HG03520 (cell line): ENCODE measurements around the gene APBB2.
"Not testable (repeated sequence)": the region's sequence is repeated elsewhere in the genome, so short reads cannot be mapped to it uniquely, and the experiment has no call there.

Source experiments
- ATAC-seq: cut with Tn5 transposase; IDR thresholded peaks from one replicate; pipeline ENCODE4 v1.9.1; 2021; ENCODE audit warnings: mild to moderate bottlenecking, moderate library complexity; ENCODE audit not compliant: unreplicated experiment

The APBB2 gene

DNA sequence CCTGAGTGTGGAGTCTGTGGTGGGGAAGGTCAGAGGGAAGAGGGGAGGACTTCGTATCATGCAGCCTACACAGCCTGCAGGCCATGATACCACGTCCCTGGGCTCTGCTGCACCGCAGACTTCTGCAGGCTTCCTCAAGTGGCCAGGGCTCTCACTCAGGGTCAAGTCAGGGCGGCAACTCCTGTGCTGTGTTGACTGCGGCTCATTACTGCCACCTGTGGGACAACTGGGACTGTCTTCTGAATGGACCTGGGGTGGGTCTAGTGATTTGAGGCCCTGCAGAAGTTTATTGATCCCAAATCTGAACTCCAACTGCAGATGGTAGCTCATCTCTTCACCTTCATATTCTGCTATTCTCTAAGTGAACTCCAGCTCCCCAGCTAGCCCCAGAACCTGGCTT is 297.5 kb downstream of the APBB2 start:
- ATAC-seq, result peak; percentile 79

DNA sequence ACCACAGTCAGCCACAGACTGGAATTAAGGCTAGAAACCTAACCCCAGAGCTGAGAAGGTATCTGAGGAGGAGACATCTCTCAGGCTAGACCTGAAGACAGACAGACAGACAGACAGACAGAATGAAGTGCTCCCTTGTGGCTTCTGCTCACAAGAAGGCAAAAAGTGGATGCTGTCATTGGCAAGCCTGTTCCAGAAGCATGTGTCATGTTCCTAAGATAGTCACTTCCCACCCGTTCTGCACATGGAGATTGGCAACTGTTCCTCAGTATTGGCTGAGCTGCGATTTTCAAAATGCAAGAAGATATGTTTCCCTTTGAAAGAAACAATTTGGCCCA is 298.2 kb downstream of the APBB2 start:
- ATAC-seq, result no peak

DNA sequence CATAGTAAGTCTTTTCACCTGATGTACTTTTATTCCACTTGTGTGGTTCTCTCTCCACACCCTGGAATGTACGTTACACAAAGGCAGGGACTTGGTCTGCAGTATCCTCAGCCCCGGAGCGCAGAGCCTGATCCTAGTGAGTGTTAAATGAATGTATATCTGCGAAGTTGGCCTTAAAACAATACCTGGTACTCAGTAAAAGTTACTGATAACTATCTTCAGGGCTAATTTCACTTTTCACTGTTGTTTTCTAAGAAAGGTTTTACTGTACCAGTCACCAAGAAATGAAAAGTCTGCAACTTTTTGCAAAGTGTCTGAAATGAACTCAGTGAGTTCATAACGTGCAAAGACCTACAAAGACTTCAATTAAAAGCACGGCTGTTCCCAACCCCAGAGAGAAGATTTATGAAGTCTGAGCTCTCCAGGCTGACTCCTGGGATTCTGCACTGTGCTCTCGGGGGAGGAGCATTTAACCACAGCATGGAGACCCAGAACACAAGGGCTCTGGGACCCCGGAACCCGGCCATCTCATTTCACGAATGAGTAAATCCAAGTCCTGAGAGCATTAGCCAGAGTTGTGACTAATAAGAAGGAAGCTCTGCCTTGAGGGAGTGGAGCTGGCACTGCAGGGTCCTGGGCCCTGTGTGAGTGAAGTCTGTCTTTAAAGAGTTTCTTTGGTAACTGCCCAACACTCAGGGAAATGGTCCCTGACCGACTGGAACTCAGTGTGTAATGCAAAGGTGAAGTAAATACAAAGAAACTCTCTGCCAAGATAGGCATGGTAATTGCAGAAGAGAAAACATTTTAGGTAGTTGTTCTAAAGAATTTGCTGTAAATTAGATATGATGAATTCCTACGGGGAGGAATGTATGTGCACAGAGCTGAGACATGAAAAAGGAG is 298.8 kb downstream of the APBB2 start:
- no peak for ATAC-seq

DNA sequence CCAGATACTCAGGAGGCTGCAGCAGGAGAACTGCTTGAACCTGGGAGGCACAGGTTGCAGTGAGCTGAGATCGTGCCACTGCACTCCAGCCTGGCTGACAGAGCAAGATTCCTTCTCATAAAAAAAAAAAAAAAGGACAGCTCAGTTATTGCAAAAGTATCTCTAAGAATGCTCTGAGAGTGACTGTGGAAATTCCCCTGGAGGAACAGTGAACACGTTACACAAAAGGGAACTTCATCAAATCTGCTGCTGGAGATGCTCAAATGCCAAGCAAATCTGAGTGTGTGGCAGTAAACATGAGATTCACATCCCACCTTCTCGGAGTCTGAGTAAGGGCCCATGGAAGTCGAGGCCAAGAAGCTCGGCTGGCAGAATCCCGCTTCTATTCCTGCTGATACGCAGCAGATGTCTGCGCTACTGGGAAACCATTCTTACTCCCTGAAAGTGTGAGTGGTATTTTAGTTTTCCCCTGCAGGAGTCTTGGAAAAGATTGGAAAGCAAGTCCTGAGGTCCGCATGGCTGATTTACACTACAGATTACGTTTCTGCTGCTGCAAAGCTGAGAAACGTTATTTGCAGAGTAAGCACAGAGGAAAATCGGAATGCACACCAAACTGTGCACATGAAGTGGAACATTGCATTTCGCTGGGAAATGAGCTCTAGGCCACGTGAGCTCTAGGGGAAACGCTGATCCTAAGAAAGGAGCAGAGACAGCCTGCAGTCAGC is 301.7 kb downstream of the APBB2 start:
- no peak for ATAC-seq

DNA sequence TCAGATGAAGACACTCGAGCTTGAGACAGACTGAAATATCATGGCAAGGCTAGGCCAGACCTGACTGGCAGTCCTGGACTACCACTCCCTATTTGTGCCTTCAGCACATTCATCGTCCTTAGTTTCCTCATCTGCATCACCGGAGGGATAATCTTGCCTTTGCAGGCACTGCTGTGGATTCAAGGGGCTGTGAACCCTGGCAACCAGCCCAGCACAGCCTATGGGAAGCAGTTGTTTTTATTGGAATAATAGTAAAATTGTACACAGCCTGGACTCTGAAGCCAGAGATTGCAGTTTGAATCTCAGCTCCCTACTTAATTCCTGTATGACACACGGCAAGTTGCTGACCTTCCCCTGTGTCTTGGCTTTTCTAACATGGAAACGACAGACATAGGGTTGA is 303.6 kb downstream of the APBB2 start:
- ATAC-seq, result no peak

DNA sequence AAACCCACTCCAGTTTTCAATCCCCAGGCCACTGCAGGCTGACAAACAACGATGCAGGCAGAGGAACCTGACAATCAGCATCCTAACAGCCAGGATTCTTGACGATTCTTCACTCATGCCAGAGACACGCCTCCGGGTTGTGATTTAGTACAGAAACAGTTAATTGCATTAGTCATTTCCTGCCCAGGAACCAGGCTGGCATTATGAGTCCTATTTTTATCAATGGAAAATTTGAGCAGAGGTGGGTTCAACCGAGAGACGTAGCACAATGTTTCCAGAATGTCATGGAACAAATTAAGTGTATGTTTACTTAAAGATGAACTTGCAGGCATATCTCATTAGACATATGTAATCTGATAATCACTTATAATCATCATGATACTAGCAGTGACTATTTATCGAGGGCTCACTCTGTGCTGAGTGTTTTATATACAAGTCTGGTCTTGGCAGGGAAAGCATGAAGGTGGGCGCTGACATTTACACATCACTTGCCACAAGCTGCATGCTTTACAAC is 304.9 kb downstream of the APBB2 start:
- no peak for ATAC-seq

DNA sequence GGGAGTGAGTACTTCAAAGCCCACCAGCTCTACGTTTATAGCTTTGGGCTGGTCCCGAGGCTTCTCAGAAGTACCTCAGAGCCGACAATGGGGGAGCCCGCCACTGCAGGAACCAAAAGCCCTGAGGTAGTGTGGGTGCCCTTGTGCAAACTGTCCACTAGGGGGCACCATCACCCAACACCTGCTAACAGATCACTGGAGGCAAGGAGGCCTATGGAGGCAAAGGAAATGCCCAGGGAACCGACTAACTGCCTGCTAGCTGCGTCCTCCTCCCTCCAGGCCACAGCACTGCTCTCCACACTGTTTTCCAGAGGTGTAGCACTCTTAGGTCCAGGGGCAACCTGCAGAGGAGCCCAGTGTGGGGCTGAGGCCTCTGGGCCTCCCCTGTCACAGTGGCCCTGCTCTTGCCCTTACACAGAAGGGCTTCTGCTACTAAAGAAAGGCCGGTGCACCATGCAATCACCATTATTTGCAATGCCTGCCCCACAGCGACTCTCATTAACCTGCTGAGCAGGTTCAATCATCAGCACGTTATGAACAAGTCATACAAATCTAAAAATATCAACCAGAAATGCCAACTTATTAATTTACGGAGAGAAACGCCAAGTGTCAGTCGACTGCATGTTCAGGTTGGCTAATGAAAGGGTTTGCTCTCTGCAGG is 305.5 kb downstream of the APBB2 start:
- ATAC-seq, result peak; percentile 93

DNA sequence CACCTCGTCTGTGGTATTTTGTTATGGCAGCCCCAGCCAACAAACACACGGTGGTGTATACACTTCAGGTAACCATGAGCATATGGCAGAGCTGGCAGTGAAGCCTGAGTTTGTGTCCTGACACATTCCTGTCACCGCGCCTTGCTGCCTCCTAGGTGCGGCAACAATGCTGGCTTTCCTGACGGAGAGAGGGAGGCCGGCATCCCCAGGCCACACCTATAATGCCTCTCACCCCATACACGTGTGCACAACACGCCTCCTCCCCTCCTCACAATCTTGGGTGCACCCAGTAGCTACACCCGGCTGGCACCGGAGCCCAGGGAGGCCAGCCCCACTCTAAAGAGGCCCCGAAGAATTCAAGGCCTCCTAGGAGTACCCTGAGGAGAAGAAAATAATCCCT is 306.0 kb downstream of the APBB2 start:
- peak; percentile 28 for ATAC-seq

DNA sequence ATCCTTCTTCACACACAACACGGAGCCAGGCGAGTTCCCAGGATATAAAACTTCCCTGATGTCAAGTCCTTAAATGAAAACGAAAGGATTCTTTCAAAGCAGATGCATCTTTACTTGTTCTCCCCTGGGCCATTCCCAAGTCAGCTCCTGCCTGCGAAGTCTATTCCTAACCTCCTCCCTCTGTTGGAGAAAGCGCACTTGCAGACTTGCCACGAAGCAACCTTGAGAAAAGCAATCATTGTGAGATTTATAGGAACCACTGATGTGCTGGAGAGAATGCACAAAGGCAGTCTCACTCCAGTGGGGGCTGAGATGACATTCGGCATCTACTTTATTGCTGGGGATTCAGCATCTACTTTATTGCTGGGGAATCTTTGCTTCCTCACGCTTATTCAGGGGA is 308.9 kb downstream of the APBB2 start:
- ATAC-seq, result no peak

DNA sequence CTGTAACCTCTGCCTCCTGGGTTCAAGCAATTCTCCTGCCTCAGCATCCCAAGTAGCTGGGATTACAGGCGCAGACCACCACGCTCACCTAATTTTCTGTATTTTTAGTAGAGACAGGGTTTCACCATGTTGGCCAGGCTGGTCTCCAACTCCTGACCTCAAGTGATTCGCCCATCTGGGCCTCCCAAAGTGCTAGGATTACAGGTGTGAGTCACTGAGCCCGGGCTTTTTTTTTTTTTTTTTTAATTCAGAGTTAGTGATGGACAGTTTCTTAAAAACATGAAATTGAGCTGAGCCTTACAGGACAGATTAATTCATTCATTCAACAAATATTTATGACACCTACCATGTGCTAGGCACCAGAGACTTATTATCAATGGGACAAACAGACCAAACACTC is 313.8 kb downstream of the APBB2 start:
- not testable (repeated sequence) for ATAC-seq

DNA sequence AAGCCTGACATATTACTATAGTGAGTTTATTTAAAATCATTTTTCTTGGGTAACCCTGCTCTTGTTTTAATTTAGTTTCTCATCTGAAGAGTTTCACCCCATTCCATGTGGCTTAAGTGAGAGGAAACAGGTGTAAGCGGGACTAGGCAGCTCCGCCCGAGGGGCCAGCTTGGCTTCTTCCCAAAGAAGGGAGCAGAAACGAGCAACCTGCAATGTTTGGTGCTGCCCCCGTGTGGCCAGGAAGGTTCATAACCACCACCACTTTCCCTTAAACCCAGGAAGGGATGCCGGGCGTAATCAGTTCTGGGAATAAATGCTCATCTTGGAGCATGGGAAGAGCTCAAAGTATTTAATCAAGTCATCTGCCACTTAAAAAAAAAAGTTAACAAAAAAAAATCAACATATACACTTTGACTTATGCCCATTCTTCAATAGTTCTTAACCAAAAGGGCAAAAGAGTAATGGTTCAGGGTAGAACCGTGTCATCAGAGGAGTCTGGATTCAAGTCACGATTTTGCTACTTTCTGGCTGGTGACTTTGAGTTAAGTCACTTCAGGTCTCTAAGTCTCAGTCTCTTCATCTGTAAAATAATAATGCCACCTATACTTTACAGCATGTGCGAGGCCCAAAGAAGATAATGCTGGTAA is 316.7 kb downstream of the APBB2 start:
- ATAC-seq, result peak; percentile 55

DNA sequence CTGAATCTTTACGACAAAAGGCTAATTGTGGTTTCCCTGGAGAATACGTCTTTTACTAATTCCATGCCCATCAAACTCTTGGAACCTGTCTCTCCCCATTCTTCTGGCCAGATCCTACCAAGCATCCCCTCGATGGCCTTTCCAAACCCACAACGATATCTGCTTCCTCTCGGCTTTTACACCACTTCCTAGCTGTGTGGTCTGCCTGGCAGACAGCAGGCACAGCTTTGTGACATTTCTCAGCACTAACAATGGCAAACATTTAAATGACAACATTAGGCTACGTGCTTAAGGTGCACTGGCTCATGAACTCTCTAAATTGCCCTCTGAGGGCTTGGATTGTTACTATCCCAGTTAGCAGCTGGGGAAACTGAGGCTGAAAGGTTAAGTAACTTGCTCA is 323.6 kb downstream of the APBB2 start:
- no peak for ATAC-seq

DNA sequence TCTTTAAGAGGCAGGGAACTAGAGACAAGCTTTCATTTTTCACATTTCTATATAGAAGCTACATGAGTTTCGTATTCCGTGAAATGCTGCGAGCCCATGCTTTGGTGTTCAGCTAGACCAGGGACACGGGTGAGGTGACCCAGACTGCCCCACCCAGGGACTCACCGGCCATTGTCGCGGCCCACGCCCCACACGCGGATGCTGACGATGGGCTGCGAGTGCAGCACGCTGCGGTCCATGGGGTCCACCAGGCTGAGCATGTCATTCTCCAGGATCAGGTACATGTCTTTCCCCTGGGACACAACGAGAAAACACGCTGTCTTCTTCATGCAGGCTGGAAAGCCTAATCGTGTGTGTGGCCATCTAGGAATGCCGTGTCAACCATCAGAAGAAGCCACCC is 324.1 kb downstream of the APBB2 start:
- no peak for ATAC-seq

DNA sequence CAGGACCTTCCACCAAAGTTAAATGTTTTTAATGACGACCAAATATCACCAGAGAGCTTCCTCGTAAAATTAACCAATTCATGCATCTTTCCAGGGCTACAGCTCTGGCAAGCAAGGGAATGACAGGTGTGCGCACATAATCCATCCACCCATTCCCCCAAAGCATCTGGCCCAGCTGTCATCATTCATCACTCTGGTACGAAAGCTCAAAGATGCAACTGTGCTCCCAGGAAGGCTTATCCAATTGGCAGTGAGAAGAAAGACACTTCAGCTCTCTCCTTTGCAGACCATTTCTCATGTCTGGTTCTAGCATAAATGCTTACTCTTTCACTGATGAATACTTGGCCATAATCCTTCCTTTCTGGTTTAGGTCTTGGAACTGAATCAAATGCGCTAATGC is 325.4 kb downstream of the APBB2 start:
- ATAC-seq, result no peak

DNA sequence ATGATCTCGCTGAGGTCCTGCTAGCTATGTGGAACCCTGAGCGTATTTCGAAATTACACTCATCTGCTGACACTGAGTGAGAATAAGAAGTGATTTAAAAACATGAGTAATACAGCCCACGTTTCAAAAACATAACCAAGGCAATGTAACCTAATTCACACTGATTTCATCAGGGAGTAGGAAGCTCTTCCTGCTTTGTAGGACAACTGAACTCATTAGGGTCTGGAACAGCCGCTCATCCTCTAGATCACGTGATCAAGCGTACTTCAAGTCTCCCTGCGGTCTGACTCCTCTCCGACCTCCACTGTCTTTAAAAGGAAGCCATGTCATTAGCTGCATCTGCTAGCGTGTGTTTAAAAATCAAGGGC is 326.6 kb downstream of the APBB2 start:
- no peak for ATAC-seq

DNA sequence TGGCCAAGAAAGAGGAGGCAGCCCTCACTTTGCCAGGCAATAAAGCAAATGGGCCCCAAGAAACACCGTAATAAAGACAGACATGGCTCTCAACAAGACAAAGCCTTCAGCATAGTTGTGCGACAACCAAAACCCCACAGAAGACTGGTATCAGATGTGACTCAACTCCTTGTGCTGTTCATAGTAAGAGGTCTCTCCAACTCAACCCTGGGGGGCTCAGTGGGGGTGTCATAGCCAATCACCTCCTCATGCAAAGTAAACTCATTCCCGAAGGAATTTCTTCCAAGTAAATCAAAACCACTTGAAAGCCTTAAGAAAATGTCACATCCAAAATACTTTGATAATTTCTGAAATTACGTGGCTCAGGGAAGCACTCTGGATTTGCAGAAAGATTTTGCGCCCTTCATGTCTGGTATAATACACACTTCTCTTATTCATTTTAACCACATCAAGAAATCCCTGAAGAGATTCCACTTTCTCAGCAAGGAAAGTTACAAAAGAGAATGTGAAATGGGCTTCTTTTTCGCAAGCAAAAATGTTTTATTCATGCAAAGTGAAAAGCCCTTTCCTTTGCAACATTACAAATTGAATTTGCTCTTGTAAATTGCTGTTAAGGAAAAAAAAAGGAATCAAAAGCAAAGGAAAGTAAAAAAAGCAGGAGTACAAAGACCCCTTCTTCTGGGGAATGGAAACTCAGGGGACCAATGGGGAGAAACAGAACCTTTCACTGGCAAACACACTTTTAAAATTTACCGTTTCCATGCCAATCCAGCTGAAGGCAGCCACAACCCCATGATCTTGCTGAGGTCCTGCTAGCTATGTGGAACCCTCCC is 327.2 kb downstream of the APBB2 start:
- no peak for ATAC-seq

DNA sequence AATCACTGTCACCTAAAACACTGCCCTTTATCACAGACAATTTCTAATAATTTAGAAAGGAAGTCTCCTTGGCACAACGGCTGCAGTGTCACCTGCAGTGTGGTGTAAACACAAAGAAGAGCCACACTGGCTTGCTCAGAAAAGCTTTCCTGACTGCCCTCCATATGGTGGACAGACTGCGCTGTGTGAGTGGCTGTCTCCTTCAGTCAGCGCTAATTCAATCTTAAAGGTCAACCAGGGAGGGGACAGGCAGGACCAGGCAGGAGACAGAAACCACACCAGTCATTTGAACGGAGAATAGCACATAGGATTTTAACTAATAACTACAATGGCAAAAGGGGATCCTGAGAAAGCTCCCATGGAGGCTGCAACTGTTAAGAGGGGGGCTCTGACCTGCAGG is 332.5 kb downstream of the APBB2 start:
- ATAC-seq, result no peak

DNA sequence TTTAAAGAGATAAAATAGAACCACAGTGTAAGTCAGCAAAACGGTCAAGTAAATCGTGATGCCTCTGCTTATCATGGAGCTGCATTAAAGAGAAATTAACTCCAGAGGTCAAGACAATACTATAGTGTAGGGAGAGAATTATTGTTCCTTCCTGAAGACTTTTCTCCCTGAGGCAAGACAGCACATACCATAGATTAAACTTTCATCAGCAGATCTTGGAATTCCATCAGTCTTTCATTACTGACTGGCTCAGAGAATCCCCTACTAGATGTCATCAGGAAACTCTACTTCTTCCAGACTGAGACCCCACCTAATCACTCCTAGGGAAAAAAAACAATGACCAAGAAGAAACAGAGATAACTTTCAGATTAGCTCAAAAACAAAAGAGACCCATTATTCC is 333.2 kb downstream of the APBB2 start:
- ATAC-seq, result no peak

DNA sequence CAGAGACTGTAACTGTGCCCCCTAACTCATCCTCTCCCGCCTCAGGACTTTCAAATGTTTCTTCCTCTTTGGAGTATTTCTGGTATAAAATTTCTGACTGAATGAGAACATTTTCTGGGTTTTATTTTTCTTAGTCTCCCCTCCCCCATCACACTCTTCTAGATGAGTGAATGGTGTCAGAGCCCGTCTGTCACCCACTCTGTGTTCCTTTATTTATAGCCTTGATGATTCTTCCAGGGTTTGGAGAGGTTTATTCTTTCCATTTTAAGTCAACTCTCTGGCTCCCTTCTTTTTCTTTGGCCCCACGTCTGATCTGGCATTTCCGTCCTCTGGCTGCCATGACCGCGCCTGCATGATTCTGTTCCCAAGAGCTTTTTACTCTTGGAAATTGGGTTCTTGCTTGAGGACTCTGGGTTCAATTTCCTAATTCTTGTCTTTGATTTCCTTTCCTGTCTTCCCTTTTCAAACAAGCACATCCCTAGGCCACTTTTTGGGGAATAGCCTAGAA is 335.7 kb downstream of the APBB2 start:
- ATAC-seq, result no peak

DNA sequence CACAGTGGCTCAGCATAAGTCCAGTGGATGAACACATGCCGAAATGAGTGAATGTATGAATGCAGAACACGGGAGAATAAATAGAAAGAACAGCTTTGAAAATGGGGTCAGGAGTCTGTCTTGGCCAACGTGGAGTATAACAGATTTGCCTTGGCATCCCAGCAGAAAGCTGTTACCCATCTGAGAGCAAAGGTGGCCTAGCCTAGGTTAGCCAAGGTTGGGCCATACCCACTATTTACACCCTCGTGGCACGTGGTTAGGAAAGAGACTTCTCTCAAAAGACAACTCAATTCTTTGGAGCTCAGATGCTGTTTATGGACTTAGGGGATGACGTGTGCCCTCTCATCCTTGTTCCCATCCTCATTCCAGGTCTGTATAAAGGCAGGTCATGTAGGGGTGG is 337.3 kb downstream of the APBB2 start:
- no peak for ATAC-seq
